ENCODE measurements around the gene URB2.

DNA sequence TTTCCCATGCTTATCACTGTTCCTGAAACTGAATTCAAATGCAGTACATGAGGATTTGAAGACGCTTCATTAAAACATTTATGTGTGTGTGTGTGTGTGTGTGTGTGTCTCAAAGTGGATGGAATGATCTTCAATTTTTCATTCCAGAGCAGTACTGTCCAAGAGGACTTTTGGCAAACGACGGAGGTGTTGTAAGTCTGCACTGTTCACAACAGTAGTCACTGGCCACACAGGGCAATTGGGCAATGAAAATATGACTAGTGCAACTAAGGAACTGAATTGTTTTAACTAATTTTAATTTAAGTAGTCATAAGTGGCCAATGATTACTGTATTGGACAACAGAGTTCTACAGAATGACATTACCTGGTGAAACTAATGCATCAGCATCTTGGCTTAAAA, 5.2 kb upstream of the URB2 start:
- TF ChIP-seq POLR2A (IDR thresholded peaks at IDR 0.05): no peak
- TF ChIP-seq, protein P1, sequence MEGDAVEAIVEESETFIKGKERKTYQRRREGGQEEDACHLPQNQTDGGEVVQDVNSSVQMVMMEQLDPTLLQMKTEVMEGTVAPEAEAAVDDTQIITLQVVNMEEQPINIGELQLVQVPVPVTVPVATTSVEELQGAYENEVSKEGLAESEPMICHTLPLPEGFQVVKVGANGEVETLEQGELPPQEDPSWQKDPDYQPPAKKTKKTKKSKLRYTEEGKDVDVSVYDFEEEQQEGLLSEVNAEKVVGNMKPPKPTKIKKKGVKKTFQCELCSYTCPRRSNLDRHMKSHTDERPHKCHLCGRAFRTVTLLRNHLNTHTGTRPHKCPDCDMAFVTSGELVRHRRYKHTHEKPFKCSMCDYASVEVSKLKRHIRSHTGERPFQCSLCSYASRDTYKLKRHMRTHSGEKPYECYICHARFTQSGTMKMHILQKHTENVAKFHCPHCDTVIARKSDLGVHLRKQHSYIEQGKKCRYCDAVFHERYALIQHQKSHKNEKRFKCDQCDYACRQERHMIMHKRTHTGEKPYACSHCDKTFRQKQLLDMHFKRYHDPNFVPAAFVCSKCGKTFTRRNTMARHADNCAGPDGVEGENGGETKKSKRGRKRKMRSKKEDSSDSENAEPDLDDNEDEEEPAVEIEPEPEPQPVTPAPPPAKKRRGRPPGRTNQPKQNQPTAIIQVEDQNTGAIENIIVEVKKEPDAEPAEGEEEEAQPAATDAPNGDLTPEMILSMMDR (IDR thresholded peaks at IDR 0.05): no peak

Measured in stomach (tissue), 4 donors.